H1 (cell line): Measurements from ENCODE around the gene SH3GL1. TPM values are rescaled to one million over a fixed set of nuclear protein-coding genes. Genes with fewer than 3 reads are reported as not detected.
A peak's percentile ranks its signal among the peaks of the same experiment; 100 is the strongest.

Source experiments
- ATF2 ChIP-seq: IDR thresholded peaks from 2 replicates; pipeline ENCODE4 v1.6.1; 2012; ENCODE audit warnings: low read length, inconsistent platforms
- CHD2 ChIP-seq: IDR thresholded peaks from 2 replicates; pipeline ENCODE4 v1.6.1; 2012; ENCODE audit warnings: low read length, improper control_type of control experiment
- CREB1 ChIP-seq: IDR thresholded peaks from 2 replicates; pipeline ENCODE4 v1.6.1; 2012; ENCODE audit warnings: inconsistent platforms
- EGR1 ChIP-seq: IDR thresholded peaks from 2 replicates; pipeline ENCODE4 v1.6.1; 2011; ENCODE audit warnings: low read depth, low read length, borderline replicate concordance
- GABPA ChIP-seq: IDR thresholded peaks from 2 replicates; pipeline ENCODE4 v1.6.1; 2011; ENCODE audit warnings: mild to moderate bottlenecking, low read length, moderate library complexity, borderline replicate concordance; ENCODE audit not compliant: insufficient read depth
- HDAC2 ChIP-seq, 2 experiments: fragments of 300-600 bp in 1 of 2; sonication (generic) in 1 of 2; IDR thresholded peaks; 2 replicates each; pipeline ENCODE4 v1.6.1; 2011 to 2012; ENCODE audit warnings: low read depth in 2 of 2, low read length in 2 of 2, mild to moderate bottlenecking in 2 of 2, moderate library complexity in 2 of 2, borderline replicate concordance in 1 of 2, inconsistent platforms in 1 of 2
- HDAC6 ChIP-seq: IDR thresholded peaks from one replicate; pipeline ENCODE4 v1.7.1; 2012; ENCODE audit warnings: low read depth, mild to moderate bottlenecking, inconsistent platforms, low read length, moderate library complexity
- JUN ChIP-seq: IDR thresholded peaks from 2 replicates; pipeline ENCODE4 v1.6.1; 2011; ENCODE audit warnings: low read depth, mild to moderate bottlenecking, improper control_type of control experiment, low read length
- KDM1A ChIP-seq: fragments of 200-600, 300-600 bp; sonication (generic); IDR thresholded peaks from 2 replicates; pipeline ENCODE4 v1.7.1; 2016; ENCODE audit warnings: mild to moderate bottlenecking, low read length, borderline replicate concordance
- NRF1 ChIP-seq: IDR thresholded peaks from 2 replicates; pipeline ENCODE4 v1.6.1; 2011; ENCODE audit warnings: mild to moderate bottlenecking, low read depth, low read length, improper control_type of control experiment
- RAD21 ChIP-seq, 2 experiments: IDR thresholded peaks in 1 of 2; conservative IDR thresholded peaks in 1 of 2; 2 replicates each; pipeline ENCODE4 v1.6.1; 2011; ENCODE audit warnings: low read depth in 2 of 2, low read length in 2 of 2, improper control_type of control experiment in 1 of 2, inconsistent platforms in 1 of 2, mild to moderate bottlenecking in 1 of 2, moderate library complexity in 1 of 2
- RXRA ChIP-seq: IDR thresholded peaks from 2 replicates; pipeline ENCODE4 v1.6.1; 2011; ENCODE audit warnings: low read depth, mild to moderate bottlenecking, low read length, moderate library complexity; ENCODE audit not compliant: insufficient read depth
- SP1 ChIP-seq: IDR thresholded peaks from 2 replicates; pipeline ENCODE4 v1.6.1; 2011; ENCODE audit warnings: low read depth, low read length
- SP4 ChIP-seq: IDR thresholded peaks from 2 replicates; pipeline ENCODE4 v1.6.1; 2012; ENCODE audit warnings: low read length, inconsistent platforms
- TAF1 ChIP-seq: IDR thresholded peaks from 2 replicates; pipeline ENCODE4 v1.6.1; 2011; ENCODE audit warnings: mild to moderate bottlenecking, low read depth, low read length
- ZNF274 ChIP-seq: IDR thresholded peaks from 2 replicates; pipeline ENCODE4 v1.7.0; 2012; ENCODE audit warnings: low read length, borderline replicate concordance; ENCODE audit errors: extremely low read depth
- polyA plus RNA-seq, 7 experiments: library from polyadenylated mRNA; depleted of rRNA in 3 of 7; stranded (reverse) in 5 of 7; unstranded in 2 of 7; fragments of >200 nt in 5 of 7; fragments of 200-250 nt in 2 of 7; gene quantifications; 1 replicate in 5 of 7; 2 replicates in 1 of 7; 4 replicates in 1 of 7; pipeline versions ENCODE4 v1.2.1 to v1.2.3, GENCODE V29; 2011 to 2013; ENCODE audit warnings: missing spikeins in 2 of 7, mixed read lengths in 2 of 7
- total RNA-seq: library from RNA; stranded (reverse); fragmentation: NEBNext Ultra II Directional; extraction: Animal tissue kit (Norgen Biotek cat#: 25700); gene quantifications from 2 replicates; pipeline ENCODE4 v1.2.1, GENCODE V29; 2021
- TF ChIP-seq, protein P1 (sequence below), 3 experiments: IDR thresholded peaks; 1 replicate in 2 of 3; 2 replicates in 1 of 3; pipeline versions ENCODE4 v1.5.1 to v1.6.1; 2011; ENCODE audit warnings: low read length in 3 of 3, mild to moderate bottlenecking in 3 of 3, inconsistent platforms in 2 of 3, low read depth in 1 of 3, moderate library complexity in 1 of 3; ENCODE audit not compliant: insufficient read depth in 1 of 3; ENCODE audit errors: control extremely low read depth in 1 of 3
- TF ChIP-seq, protein P2 (sequence below): IDR thresholded peaks from 2 replicates; pipeline ENCODE4 v1.6.1; 2011; ENCODE audit warnings: low read length, improper control_type of control experiment

SH3GL1 gene
- total and polyA plus RNA-seq, 2 of the 8 experiments (the other 6 are each of a cell fraction or from before 2014, with no cell fraction given) = 81.5 to 102 TPM

- TF ChIP-seq, protein P1, sequence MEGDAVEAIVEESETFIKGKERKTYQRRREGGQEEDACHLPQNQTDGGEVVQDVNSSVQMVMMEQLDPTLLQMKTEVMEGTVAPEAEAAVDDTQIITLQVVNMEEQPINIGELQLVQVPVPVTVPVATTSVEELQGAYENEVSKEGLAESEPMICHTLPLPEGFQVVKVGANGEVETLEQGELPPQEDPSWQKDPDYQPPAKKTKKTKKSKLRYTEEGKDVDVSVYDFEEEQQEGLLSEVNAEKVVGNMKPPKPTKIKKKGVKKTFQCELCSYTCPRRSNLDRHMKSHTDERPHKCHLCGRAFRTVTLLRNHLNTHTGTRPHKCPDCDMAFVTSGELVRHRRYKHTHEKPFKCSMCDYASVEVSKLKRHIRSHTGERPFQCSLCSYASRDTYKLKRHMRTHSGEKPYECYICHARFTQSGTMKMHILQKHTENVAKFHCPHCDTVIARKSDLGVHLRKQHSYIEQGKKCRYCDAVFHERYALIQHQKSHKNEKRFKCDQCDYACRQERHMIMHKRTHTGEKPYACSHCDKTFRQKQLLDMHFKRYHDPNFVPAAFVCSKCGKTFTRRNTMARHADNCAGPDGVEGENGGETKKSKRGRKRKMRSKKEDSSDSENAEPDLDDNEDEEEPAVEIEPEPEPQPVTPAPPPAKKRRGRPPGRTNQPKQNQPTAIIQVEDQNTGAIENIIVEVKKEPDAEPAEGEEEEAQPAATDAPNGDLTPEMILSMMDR (IDR thresholded peaks at IDR 0.05; ENCODE audit: control extremely low read depth in 1 of 3, insufficient read depth in 1 of 3, low read depth in 1 of 3, low read length in 3 of 3) = peak; percentile 92 to 99 (median 96)
- peak; percentile 37; the same call in 1 of the 2 replicates for TF ChIP-seq TAF1
- TF ChIP-seq, protein P2, sequence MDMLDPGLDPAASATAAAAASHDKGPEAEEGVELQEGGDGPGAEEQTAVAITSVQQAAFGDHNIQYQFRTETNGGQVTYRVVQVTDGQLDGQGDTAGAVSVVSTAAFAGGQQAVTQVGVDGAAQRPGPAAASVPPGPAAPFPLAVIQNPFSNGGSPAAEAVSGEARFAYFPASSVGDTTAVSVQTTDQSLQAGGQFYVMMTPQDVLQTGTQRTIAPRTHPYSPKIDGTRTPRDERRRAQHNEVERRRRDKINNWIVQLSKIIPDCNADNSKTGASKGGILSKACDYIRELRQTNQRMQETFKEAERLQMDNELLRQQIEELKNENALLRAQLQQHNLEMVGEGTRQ = peak; percentile 10; the same call in 1 of the 2 replicates
- no peak for TF ChIP-seq JUN
- TF ChIP-seq SP4 = peak; percentile 76; the same call in 1 of the 2 replicates
- TF ChIP-seq NRF1 = no peak
- TF ChIP-seq RXRA = no peak
- no peak for TF ChIP-seq ZNF274
- 0 out of 4 replicates have a peak, but pooled peaks of 1 of the 2 experiments have one; percentile 42 for TF ChIP-seq HDAC2 (IDR thresholded peaks at IDR 0.05; ENCODE audit: borderline replicate concordance in 1 of 2, low read depth in 2 of 2, low read length in 2 of 2)
- peak; percentile 73 for TF ChIP-seq CHD2
- TF ChIP-seq ATF2 = peak; percentile 70; the same call in 1 of the 2 replicates
- TF ChIP-seq HDAC6 = no peak
- TF ChIP-seq SP1 = peak; percentile 58; the same call in 1 of the 2 replicates
- TF ChIP-seq CREB1 = peak; percentile 85
- peak; percentile 98 for TF ChIP-seq EGR1
- TF ChIP-seq GABPA = no peak
- peak; percentile 32 to 62; a peak in 3 of 4 replicates for TF ChIP-seq RAD21 (IDR thresholded peaks at IDR 0.05 in 1 of 2, conservative IDR thresholded peaks at IDR 0.05 in 1 of 2; ENCODE audit: low read depth in 2 of 2, low read length in 2 of 2)
- TF ChIP-seq KDM1A = no peak
These were observed at the start of gene SH3GL1 (continued) for GRCh38 chr19:4400135-4400936.
